B cell (primary cell): ENCODE measurements around the gene FUT7. TPM values are rescaled to one million over a fixed set of nuclear protein-coding genes. Genes with fewer than 3 reads are reported as not detected.

Experiments
- ATAC-seq: fragments of 200-7000 bp; cut with Tn5 transposase; one replicate; pipeline ENCODE4 v1.10.0; 2021; ENCODE audit warnings: low read depth, mild to moderate bottlenecking, moderate number of reproducible peaks, moderate library complexity
- CTCF ChIA-PET: fragments of 350-600 bp; sonication (Branson Sonifier 250); formaldehyde crosslinking; loops from one replicate; lab custom pipeline; 2021; ENCODE audit warnings: antibody characterized with exemption, inconsistent platforms; lab: Charles Lee
- POLR2A ChIA-PET: fragments of 350-600 bp; sonication (Branson Sonifier 250); formaldehyde crosslinking; loops from one replicate; lab custom pipeline; 2021; ENCODE audit warnings: antibody characterized with exemption; lab: Charles Lee
- DNase-seq: peaks from one replicate; pipeline ENCODE4 v3.0.0; 2013
- H2AFZ ChIP-seq: 2 replicates; pipeline ENCODE4 v1.6.1; 2012; ENCODE audit warnings: mild to moderate bottlenecking, low read depth, low read length; ENCODE audit not compliant: insufficient read depth, poor library complexity, severe bottlenecking
- H3K27ac ChIP-seq, 2 donors: 1 replicate in 1 of 2; 2 replicates in 1 of 2; pipeline ENCODE4 v1.5.1; 2012 to 2013; ENCODE audit warnings: low read length in 2 of 2, mild to moderate bottlenecking in 2 of 2, moderate library complexity in 1 of 2
- H3K27me3 ChIP-seq, 4 experiments: fragments of 200-600 bp in 1 of 4; sonication (generic) in 1 of 4; replicated peaks in 1 of 4; 1 replicate in 2 of 4; 2 replicates in 2 of 4; pipeline versions ENCODE4 v1.6.1 to v1.7.0; 2013 to 2016; ENCODE audit warnings: low read length in 3 of 4, mild to moderate bottlenecking in 2 of 4, mixed read lengths in 1 of 4, moderate library complexity in 1 of 4; ENCODE audit not compliant: insufficient read depth in 4 of 4, control insufficient read depth in 3 of 4; ENCODE audit errors: control extremely low read depth in 1 of 4
- H3K36me3 ChIP-seq, 2 experiments: replicated peaks in 1 of 2; 1 replicate in 1 of 2; 2 replicates in 1 of 2; pipeline versions ENCODE4 v1.6.1 to v1.7.1; 2013; ENCODE audit warnings: low read length in 1 of 2; ENCODE audit not compliant: insufficient read depth in 2 of 2, control insufficient read depth in 1 of 2; ENCODE audit errors: control extremely low read depth in 1 of 2, extremely low read depth in 1 of 2
- H3K4me1 ChIP-seq, 2 donors: fragments of 200-600 bp in 1 of 2; sonication (generic) in 1 of 2; 1 replicate in 1 of 2; 2 replicates in 1 of 2; pipeline versions ENCODE4 v1.5.1 to v1.6.1; 2013 to 2017; ENCODE audit warnings: low read length in 2 of 2; ENCODE audit not compliant: control insufficient read depth in 2 of 2, insufficient read depth in 2 of 2
- H3K4me2 ChIP-seq: replicated peaks from 2 replicates; pipeline ENCODE3; 2012; ENCODE audit warnings: mild to moderate bottlenecking, low read depth, low read length; ENCODE audit not compliant: poor library complexity, severe bottlenecking
- H3K4me3 ChIP-seq, 5 experiments: fragments of 200-600 bp in 1 of 5; sonication (generic) in 1 of 5; 1 replicate in 3 of 5; 2 replicates in 2 of 5; pipeline versions ENCODE4 v1.5.1 to v1.7.0; 2011 to 2016; ENCODE audit warnings: low read length in 4 of 5, mild to moderate bottlenecking in 4 of 5, low read depth in 2 of 5, control low read depth in 1 of 5, moderate library complexity in 1 of 5; ENCODE audit not compliant: insufficient read depth in 1 of 5; ENCODE audit errors: control extremely low read depth in 1 of 5, extremely low read depth in 1 of 5
- H3K79me2 ChIP-seq: fragments of 200-600 bp; sonication (generic); one replicate; pipeline ENCODE4 v1.6.0; 2016; ENCODE audit warnings: low read length; ENCODE audit not compliant: control insufficient read depth, insufficient read depth
- H3K9ac ChIP-seq: fragments of 200-600 bp; sonication (generic); 2 replicates; pipeline ENCODE4 v1.6.1; 2017; ENCODE audit warnings: mild to moderate bottlenecking, low read length, moderate library complexity
- H3K9me3 ChIP-seq, 3 donors: one replicate each; pipeline versions ENCODE4 v1.6.1 to v1.7.1; 2013; ENCODE audit warnings: low read length in 2 of 3; ENCODE audit not compliant: control insufficient read depth in 2 of 3, insufficient read depth in 1 of 3; ENCODE audit errors: control extremely low read depth in 1 of 3
- H4K20me1 ChIP-seq: 2 replicates; pipeline ENCODE4 v1.6.0; 2012; ENCODE audit warnings: mild to moderate bottlenecking, low read length; ENCODE audit not compliant: insufficient read depth, control insufficient read depth, poor library complexity, severe bottlenecking
- H3K27ac Mint-ChIP-seq: one replicate; pipeline ENCODE4 v1.8.0; 2021; ENCODE audit warnings: mixed read lengths
- H3K27me3 Mint-ChIP-seq: one replicate; pipeline ENCODE4 v1.8.0; 2021; ENCODE audit warnings: mixed read lengths
- H3K4me1 Mint-ChIP-seq: one replicate; pipeline ENCODE4 v1.8.0; 2021; ENCODE audit warnings: mixed read lengths
- H3K4me3 Mint-ChIP-seq: one replicate; pipeline ENCODE4 v1.8.0; 2021; ENCODE audit warnings: mixed read lengths
- H3K9me3 Mint-ChIP-seq: one replicate; pipeline ENCODE4 v1.8.0; 2022; ENCODE audit warnings: mixed read lengths; ENCODE audit not compliant: insufficient read depth
- CTCF ChIP-seq: fragments of 200-600 bp; IDR thresholded peaks from one replicate; pipeline ENCODE4 v1.8.0; 2022; ENCODE audit warnings: antibody characterized with exemption, mild to moderate bottlenecking
- EZH2 ChIP-seq: IDR thresholded peaks from 2 replicates; pipeline ENCODE4 v1.6.1; 2012; ENCODE audit warnings: borderline replicate concordance, low read depth, mild to moderate bottlenecking, moderate library complexity, low read length; ENCODE audit not compliant: insufficient read depth, poor library complexity, severe bottlenecking
- WGBS: methylation state at CpG from one replicate; pipeline ENCODE4 v1.1.5; 2013; ENCODE audit warnings: missing lambda C conversion rate; ENCODE audit not compliant: insufficient coverage; 5-methylcytosine and 5-hydroxymethylcytosine counted together
- intact Hi-C: fragments of 100-400 bp; cut with micrococcal nuclease; formaldehyde crosslinking; loops from one replicate; pipeline ENCODE4 v1.10.0; 2022
- polyA plus RNA-seq: library from polyadenylated mRNA; depleted of rRNA; stranded (reverse); fragments of >200 nt; gene quantifications from 2 replicates; pipeline ENCODE4 v1.2.3, GENCODE V29; 2012
- total RNA-seq, 2 donors: library from RNA; stranded (reverse); fragments of 120-200 nt in 1 of 2; gene quantifications; 1 replicate in 1 of 2; 2 replicates in 1 of 2; pipeline versions ENCODE4 v1.2.3 to v1.2.4, GENCODE V29; 2013 to 2022

FUT7 gene
- total and polyA plus RNA-seq, 2 donors (not counting 1 experiment from before 2014, with no cell fraction given), result 7.3 to 8.2 TPM

GRCh38 chr9:137052293-137052692 lies 20.4 kb upstream of the FUT7 start:
- intact Hi-C loops, result no loop called here
- H3K27me3 Mint-ChIP-seq, result peaks cover 13% of the 10 kb centered on the region
- Histone ChIP-seq H2AFZ (no peak overlapping the region), H3K4me3 (no peak overlapping the region), H3K27me3 (peaks cover 0 to 69% (median 40%) of the 10 kb centered on the region in 4 experiments), H3K4me2 (no peak overlapping the region), H3K9ac (no peak overlapping the region), H4K20me1 (no peaks in the 10 kb centered on the region), H3K27ac (no peak overlapping the region), H3K79me2 (no peaks in the 10 kb centered on the region), H3K36me3 (no peaks in the 10 kb centered on the region), H3K4me1 (peaks cover 14 to 20% of the 10 kb centered on the region in 2 donors), H3K9me3 (peaks cover 0 to 27% (median 0%) of the 10 kb centered on the region in 3 donors)
- peaks cover 4% of the 10 kb centered on the region for H3K4me1 Mint-ChIP-seq
- no peak for DNase-seq
- ChIA-PET CTCF (interaction anchor here (0.8 to 1.5 kb wide), 5 partner anchors 9 to 16 kb away, joined by 3 to 6 read pairs (median 4); no protein-coding TSS in a partner anchor), POLR2A (interaction anchor here (0.8 to 1.0 kb wide), 2 partner anchors 23 to 190 kb away, joined by 3 to 4 read pairs; no protein-coding TSS in a partner anchor)
- no peaks in the 10 kb centered on the region for H3K9me3 Mint-ChIP-seq
- ATAC-seq, result no peak
- TF ChIP-seq EZH2, result no peak
- no peak overlapping the region for H3K27ac Mint-ChIP-seq
- whole genome bisulfite sequencing, result 75% methylated on average over 1 of the region's 8 CpGs
- H3K4me3 Mint-ChIP-seq, result no peak overlapping the region

GRCh38 chr9:137051145-137051724 lies 19.3 kb upstream of the FUT7 start:
- Histone ChIP-seq H3K27ac (no peak overlapping the region), H3K36me3 (no peaks in the 10 kb centered on the region), H3K27me3 (peaks cover 0 to 80% (median 48%) of the 10 kb centered on the region in 4 experiments), H3K9ac (no peak overlapping the region), H4K20me1 (peaks cover 3% of the 10 kb centered on the region), H3K4me1 (peaks cover 20 to 30% of the 10 kb centered on the region in 2 donors), H3K4me2 (no peak overlapping the region), H3K4me3 (no peak overlapping the region), H2AFZ (no peak overlapping the region), H3K9me3 (peaks cover 0 to 34% (median 0%) of the 10 kb centered on the region in 3 donors), H3K79me2 (no peaks in the 10 kb centered on the region)
- ChIA-PET POLR2A (no interaction called here), CTCF (no interaction called here)
- Mint-ChIP-seq H3K4me3 (no peak overlapping the region), H3K27me3 (peaks cover 13% of the 10 kb centered on the region), H3K4me1 (peaks cover 8% of the 10 kb centered on the region), H3K9me3 (no peaks in the 10 kb centered on the region), H3K27ac (no peak overlapping the region)
- TF ChIP-seq EZH2, result no peak
- no peak for TF ChIP-seq CTCF
- ATAC-seq, result no peak
- DNase-seq, result no peak
- intact Hi-C loops, result no loop called here
- WGBS, result 93% methylated on average over 16 of the region's 17 CpGs
